COLO829 (cell line): Measurements from ENCODE around the gene HIVEP3.

Experiments
- DNase-seq: peaks from one replicate; pipeline ENCODE4 v3.0.0; 2012; ENCODE audit warnings: low spot score

The HIVEP3 gene

GRCh38 chr1:41788427-41788826 lies 130.3 kb downstream of the HIVEP3 start:
- no peak for DNase-seq

GRCh38 chr1:41784531-41785274 lies 134.0 kb downstream of the HIVEP3 start:
- no peak for DNase-seq

DNA sequence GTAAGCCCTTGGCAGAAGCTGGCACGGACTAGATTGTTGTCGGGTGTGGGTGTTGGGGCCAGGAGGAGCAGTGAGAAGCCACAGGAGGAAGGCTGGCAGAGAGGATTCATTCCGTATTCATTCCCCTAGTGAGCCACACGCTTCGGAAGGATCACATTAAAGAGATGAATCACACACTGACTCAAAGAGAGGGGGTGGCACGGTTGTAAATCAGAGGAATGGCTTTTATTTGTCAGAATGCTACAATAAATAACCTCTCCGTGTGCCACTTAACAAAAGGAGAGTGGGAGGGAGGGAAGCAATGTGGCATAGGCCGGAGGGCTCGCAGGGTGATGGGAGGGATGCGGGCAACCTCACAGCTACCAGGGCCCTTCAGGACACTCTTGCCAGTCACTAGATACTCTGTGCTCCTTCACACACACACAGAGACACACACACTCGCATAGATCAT lies 135.5 kb downstream of the HIVEP3 start:
- peak; percentile 65 for DNase-seq

DNA sequence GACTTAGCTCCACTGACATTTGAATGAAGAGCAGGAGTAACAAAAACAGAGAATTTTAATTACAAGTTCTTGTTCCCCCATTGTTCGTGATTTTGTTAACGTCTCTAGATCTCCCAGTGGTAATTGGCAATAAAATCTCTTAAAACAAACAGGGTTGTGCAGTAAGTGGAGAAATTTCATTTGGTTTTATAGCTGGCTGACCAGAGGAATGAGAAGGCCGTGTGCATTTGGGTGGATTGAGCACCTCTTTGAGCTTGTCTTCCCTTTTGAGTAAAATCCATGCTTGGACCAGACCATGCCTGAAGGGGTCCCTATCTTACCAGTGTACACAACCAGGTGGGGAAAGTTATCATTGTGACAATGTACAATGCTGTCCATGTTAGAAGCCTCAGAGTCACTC lies 137.8 kb downstream of the HIVEP3 start:
- no peak for DNase-seq

DNA sequence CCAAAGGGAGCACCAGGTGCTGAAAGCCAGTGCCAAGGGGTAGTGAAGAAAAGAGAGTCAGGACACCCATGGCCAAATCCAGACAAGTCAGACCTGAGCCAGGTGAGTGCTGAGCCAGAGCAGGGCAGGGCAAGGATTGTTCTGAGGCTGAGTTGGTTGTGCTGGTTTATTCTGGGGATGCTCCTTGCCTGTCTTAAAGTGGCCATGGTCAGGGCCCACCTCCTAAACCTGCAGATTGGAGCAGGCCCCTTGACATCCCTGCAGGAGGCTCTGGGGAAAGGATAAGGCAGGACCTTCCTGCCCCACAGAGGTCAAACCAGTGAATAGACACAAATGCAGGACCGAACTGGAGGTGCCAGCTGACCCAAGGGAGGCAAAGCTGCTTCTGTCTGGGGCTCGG lies 138.4 kb downstream of the HIVEP3 start:
- DNase-seq = no peak

- no peak for DNase-seq
Measured at GRCh38 chr1:41779360-41779759, 139.4 kb downstream of the HIVEP3 start.

DNA sequence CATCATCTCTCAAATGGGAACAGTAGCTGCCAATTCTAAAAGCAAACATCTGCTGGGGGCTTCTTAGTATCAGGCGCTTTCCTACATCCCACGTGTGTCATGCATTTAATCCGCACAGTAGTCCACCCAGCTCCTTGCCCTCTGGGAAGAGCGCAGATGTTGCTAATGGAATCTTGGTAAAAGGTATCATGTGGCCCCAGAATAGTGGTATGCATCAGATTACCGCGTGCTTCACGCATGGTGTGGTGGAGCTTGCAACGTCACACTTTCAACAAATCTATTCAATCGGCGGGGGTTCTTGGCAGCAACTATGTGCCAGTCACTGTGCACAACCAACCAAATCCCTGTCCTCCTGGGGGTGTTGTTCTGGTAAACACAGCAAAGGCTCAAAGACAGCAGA lies 141.0 kb downstream of the HIVEP3 start:
- DNase-seq = no peak

DNA sequence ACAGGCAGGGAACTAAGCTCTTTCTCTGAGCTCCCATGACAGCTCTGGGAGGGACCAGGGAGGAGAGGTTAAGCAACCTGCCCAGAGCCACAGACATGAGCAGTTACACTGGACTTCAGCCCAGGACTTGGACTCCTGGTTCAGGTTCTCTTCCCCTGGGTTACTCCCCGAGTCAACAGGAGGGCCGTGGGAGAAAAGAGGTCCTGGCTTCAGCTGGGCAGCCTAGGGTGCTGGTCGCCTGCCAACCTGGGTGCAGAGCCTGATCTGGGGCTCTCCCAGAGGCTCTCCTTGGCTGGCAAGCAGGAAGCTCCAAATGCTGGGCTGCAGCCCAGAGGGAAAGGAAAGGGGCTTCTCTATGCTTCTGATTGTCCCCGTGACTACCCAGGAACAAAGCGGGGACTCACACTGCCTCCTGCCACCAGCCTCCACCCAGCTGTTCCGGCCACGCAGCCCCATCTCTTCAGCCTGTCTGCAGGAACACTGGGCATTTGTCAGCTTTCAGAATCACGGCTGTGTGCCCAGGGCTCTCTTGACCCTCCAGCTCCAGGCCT lies 141.8 kb downstream of the HIVEP3 start:
- DNase-seq = no peak

DNA sequence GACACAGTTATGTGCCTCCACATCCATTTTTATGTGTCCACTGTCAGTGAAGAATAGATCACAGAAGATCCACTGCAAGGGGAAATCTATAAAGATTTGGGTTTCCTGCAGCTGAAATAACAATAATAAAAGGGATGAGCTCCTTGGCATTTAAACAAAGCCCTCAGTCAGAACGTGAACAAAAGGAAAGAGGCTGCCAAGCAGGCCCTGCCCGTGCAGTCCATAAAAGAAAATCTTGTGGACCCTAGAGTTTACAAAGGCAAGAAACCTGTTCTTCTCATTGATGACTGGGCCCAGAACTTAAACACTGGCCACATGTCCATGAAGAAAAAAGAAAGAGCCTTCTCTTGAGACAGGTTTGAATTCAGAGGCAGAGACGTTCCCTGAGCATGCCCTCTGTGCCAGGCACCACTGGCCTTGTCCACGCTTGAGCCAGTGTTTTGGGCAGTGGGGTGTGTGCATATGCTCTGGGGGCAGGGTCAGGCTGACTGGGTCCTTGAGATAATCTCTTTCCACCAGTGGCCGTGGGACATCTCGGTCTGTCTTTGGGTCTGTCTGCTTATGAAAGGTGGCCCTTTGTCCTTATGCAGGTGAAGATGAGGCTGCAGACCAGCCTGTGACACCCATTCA lies 142.7 kb downstream of the HIVEP3 start:
- peak; percentile 7 for DNase-seq

GRCh38 chr1:41774471-41774990 lies 144.2 kb downstream of the HIVEP3 start:
- DNase-seq = no peak

- no peak for DNase-seq
Measured at GRCh38 chr1:41773842-41774241, 144.9 kb downstream of the HIVEP3 start.

GRCh38 chr1:41773144-41773591 lies 145.6 kb downstream of the HIVEP3 start:
- no peak for DNase-seq

DNA sequence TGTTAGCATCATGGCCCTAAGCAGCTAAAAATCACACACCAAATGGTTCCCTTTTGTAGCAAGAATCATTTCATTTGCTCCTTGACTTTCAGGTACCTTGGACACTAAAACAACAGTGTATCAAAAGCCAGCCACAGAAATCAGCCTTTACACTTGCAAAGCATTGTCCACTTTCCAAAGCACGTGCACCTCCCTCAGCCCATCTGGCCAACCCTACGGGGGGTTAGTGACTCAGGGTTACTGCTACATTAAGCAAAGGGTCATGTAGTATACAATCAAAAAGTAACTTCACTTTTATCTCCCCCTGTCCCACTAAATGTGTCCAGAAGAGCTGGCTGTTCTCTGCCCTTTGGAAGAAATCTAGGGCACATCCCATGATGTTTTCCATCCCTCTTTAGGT lies 149.7 kb downstream of the HIVEP3 start:
- no peak for DNase-seq

DNA sequence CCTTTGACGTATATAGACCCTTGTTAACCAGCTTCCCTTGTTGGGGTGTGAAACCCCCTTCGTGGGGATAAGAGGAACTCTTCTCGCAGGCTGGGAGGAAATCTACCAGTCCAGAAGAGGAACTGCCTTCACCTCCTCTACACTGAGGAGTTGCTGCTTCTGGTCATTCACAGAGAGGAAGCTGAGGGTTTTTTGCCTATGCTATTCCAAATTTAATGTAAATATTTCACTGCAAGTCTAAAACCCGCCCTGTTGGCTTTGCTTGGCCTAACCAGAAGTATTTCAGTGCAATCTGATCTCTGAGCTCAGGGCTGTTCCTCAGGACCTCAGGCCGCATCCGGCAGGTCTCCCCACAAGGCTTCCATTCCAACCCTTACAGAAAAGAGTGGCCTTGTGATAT lies 150.1 kb downstream of the HIVEP3 start:
- DNase-seq = no peak

DNA sequence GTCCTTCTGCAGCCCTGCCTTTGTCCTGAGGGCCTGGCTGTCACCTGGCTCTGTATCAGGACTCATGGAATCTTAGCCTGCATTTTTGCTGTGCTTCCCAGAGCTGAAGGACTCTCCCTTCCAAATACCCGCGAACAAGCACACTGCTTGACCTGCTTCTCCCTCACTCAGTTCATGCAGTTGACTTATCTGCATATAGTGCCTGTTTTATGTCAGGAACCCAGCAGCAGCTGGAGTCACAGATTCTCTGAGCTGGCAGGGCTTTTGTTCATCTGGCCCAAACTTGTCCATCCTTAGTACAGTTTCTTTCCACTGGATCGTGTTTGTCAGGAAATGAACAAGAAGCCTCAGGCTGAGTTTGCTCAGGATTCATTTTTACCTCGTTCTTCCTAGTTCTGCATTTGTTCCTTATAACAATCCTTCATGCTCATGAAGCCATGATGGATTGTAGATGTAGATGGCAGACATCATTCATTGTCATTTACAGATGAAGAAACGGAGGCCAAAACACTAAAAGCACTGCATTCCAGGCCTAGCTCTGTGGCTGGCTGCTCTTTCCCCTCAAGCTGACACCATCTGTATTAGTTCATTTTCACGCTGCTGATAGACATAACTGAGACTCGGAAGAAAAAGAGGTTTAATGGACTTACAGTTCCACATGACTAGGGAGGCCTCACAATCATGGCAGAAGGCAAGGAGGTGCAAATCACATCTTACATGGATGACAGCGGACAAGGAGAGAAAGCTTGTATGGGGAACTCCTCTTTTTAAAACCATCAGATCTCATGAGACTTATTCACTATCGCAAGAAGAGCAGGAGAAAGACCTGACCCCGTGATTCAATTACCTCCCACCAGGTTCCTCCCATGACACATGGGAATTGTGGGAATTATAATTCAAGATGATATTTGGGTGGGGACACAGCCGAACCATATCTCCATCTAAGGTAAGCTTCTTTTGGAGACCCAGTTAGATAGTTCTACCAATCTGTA lies 150.9 kb downstream of the HIVEP3 start:
- DNase-seq = no peak

DNA sequence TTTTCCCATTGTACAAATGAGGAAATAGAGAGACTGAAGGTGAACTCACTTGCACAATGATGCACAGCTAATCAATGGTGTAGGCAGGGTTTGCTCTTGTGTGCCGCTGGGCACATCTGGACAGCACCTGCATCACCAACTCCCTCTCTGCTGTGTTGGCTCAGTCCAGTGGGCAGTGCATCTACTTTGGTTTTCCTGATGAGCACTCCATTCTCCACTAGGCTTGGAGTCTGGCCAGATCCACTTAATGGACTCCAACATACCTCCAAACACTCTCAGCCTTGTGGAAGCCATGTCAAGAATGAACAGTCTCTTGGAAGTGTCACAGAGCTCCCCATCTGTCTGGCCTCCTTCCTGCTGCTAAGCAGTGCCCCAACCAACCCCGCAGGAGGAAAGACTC lies 152.2 kb downstream of the HIVEP3 start:
- no peak for DNase-seq

GRCh38 chr1:41766041-41766440 lies 152.7 kb downstream of the HIVEP3 start:
- no peak for DNase-seq

GRCh38 chr1:41765152-41765551 lies 153.6 kb downstream of the HIVEP3 start:
- no peak for DNase-seq

DNA sequence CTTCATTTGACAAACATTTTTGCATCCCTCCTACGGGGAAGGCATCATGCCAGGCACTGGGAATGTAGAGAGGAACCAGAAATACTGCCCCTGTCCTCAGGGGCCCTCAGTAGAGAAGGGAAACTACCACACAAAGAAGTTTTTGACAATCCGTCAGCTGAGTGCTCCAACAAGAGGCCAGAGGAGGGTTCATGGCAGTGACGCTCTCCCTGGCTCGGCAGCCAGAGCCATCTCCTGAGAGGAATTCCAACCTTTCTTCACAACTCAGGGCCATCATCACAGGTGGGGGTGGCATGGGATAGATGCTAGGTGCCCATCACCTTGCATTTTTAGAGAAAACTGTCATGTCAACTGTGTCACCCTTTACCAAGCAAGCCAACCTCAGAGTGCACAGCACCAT lies 154.1 kb downstream of the HIVEP3 start:
- DNase-seq = no peak

DNA sequence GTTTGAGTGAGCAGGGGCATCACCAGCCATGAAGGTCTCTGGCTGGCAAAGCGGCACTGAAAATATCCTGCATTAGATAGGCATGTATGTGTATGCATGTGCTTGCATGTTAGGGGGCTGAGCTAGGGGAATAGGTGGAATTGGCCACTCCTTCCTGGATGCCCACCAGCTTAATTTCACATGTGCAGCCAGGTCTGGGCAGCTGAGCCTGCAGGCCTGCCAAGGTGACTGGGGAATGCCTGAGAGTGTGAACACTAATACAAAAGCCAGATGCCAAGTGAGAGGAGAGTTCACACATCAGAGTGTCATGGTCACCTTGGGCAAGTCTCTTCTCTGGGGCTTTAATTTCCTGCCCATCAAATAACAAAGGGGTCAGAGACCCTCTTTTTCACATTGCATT lies 155.9 kb downstream of the HIVEP3 start:
- DNase-seq = no peak

GRCh38 chr1:41762251-41762650 lies 156.5 kb downstream of the HIVEP3 start:
- no peak for DNase-seq
